Gastrocnemius medialis (tissue), 4 donors: Measurements from ENCODE around the gene PRDX5. TPM values are rescaled to one million over a fixed set of nuclear protein-coding genes. Genes with fewer than 3 reads are reported as not detected.

Experiments used
- ATAC-seq, 2 donors: fragments of 150-250 bp; one replicate each; pipeline ENCODE4 v1.9.1; 2016
- DNase-seq, 2 donors: peaks; one replicate each; pipeline ENCODE4 v3.0.0-alpha.2; 2019
- H3K27ac ChIP-seq, 4 donors: fragments of 200-600 bp; sonication (generic); 1 replicate in 1 of 4; 2 replicates in 3 of 4; pipeline ENCODE4 v1.5.1; 2016 to 2018; ENCODE audit warnings: mild to moderate bottlenecking in 2 of 4, moderate library complexity in 1 of 4
- H3K27me3 ChIP-seq, 3 donors: fragments of 200-600 bp; sonication (generic) in 2 of 3; 1 replicate in 1 of 3; 2 replicates in 2 of 3; pipeline versions ENCODE4 v1.5.1 to v1.6.0; 2016 to 2019; ENCODE audit warnings: mild to moderate bottlenecking in 1 of 3, moderate library complexity in 1 of 3
- H3K36me3 ChIP-seq, 2 donors: fragments of 200-600 bp; sonication (generic) in 1 of 2; one replicate each; pipeline ENCODE4 v1.5.1; 2017 to 2018
- H3K4me1 ChIP-seq, 2 donors: fragments of 200-600 bp; sonication (generic) in 1 of 2; one replicate each; pipeline ENCODE4 v1.5.1; 2016 to 2017; ENCODE audit warnings: mild to moderate bottlenecking in 2 of 2
- H3K4me3 ChIP-seq, 4 donors: fragments of 200-600 bp; sonication (generic) in 3 of 4; 1 replicate in 1 of 4; 2 replicates in 3 of 4; pipeline ENCODE4 v1.5.1; 2016 to 2019; ENCODE audit warnings: mild to moderate bottlenecking in 2 of 4
- H3K9me3 ChIP-seq, 3 donors: fragments of 200-600 bp; sonication (generic) in 2 of 3; 1 replicate in 1 of 3; 2 replicates in 2 of 3; pipeline ENCODE4 v1.5.1; 2016 to 2019
- CTCF ChIP-seq, 5 experiments: fragments of 450-650 bp in 3 of 5; fragments of 200-600 bp in 2 of 5; sonication (generic) in 2 of 5; IDR thresholded peaks in 4 of 5; conservative IDR thresholded peaks in 1 of 5; 1 replicate in 4 of 5; 2 replicates in 1 of 5; pipeline ENCODE4 v1.5.1; 2016 to 2019; ENCODE audit warnings: antibody characterized with exemption in 5 of 5, mild to moderate bottlenecking in 3 of 5, moderate library complexity in 3 of 5
- POLR2A ChIP-seq, 2 donors: fragments of 450-650 bp; IDR thresholded peaks; one replicate each; pipeline ENCODE4 v1.6.1; 2017; ENCODE audit warnings: antibody characterized with exemption in 2 of 2, mild to moderate bottlenecking in 2 of 2, moderate library complexity in 2 of 2
- in situ Hi-C, 4 donors: fragments of 200-750 bp; cut with MboI; loops; one replicate each; pipeline versions ENCODE4 v1.15.0 to v1.8.0; 2017; ENCODE audit warnings: low sequenced_read_pairs in 4 of 4
- intact Hi-C: fragments of 100-400 bp; cut with DNase I; formaldehyde crosslinking; loops from one replicate; pipeline ENCODE4 v1.15.1; 2023; ENCODE audit warnings: low total_unique reads
- total RNA-seq, 4 donors: library from RNA; depleted of rRNA; stranded (reverse); fragments of >200 nt; gene quantifications; one replicate each; pipeline versions ENCODE4 v1.1.0 to v1.2.3, GENCODE V29; 2016

PRDX5 gene
- total RNA-seq, 4 donors from 2014 or later = 170 to 257 (median 219) TPM

DNA sequence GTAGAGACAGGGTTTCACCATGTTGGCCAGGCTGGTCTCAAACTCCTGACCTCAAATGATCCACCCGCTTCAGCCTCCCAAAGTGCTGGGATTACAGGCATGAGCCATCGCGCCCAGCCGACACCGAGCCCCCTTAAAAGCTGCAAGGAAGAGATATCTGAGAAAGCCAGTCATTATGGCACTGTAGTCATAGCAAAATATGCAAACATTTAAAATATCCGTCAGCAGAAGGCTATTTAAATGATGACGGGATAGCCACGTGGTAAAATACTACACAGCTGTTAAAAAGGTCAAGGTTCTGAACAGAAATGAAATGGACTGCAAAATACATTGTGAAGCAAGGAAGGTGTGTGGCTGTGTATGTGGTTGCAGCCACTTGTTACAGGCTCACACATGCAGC is 15.6 kb downstream of the PRDX5 start:
- TF ChIP-seq CTCF (IDR thresholded peaks at IDR 0.05 in 4 of 5, conservative IDR thresholded peaks at IDR 0.05 in 1 of 5) = no peak
- Histone ChIP-seq H3K36me3 (no peaks in the 10 kb centered on the region), H3K27ac (no peak overlapping the region), H3K9me3 (no peaks in the 10 kb centered on the region), H3K4me1 (peaks cover 0 to 8% of the 10 kb centered on the region in 2 donors), H3K4me3 (no peak overlapping the region), H3K27me3 (no peaks in the 10 kb centered on the region)
- intact Hi-C loops = no loop called here
- in situ Hi-C loops = no loop called here
- ATAC-seq (no peak), DNase-seq (no peak)

DNA sequence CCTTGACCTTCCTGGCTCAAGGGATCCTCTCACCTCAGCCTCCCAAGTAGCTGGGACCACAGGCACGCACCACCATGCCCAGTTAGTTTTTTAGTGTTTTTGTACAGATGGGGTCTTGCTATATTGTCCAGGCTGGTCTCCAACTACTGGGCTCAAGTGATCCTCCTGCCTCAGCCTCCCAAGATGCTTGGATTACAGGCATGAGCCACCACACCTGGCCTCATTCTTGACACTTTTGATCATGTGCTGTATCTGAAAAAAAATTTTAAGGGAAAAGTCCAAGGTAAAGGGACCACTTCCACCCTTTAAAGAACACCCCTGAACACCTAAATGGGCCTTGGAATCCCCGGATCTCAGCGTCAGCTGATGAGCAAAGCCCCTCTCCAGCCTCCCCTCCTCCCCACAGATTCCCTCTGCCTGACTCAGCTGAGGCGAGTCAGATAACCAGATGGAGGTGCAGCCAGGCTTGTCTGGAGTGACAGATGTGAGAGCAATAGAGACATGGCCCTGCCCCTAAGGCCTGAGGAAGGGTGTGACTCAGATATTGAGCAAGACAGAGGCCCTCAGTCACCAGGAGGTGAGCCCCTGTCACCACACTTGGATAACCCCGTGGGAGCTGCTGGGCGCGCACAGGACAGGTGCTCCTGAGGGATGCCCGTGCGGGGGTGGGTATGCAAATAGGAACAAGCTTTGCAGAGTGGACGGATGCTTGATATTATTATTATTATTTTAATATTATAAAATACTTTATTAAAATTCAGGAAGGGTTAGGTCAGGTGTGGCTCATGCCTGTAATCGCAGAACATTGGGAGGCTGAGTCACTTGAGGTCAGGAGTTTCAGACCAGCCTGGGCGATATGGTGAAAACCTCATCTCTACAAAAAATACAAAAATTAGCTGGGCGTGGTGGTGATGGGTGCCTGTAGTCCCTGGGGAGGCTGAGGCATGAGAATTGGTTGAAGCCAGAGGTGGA is 17.1 kb downstream of the PRDX5 start:
- intact Hi-C loops (no loop called here), in situ Hi-C loops (no loop called here)
- H3K4me1 ChIP-seq = no peaks in the 10 kb centered on the region
- no peaks in the 10 kb centered on the region for H3K36me3 ChIP-seq
- H3K9me3 ChIP-seq = no peaks in the 10 kb centered on the region
- peak; percentile 36 to 81 for DNase-seq
- H3K27me3 ChIP-seq = no peaks in the 10 kb centered on the region
- TF ChIP-seq POLR2A (IDR thresholded peaks at IDR 0.05) (no peak), CTCF (IDR thresholded peaks at IDR 0.05 in 4 of 5, conservative IDR thresholded peaks at IDR 0.05 in 1 of 5) (no peak)
- ATAC-seq = peak; percentile 94 to 95
- no peak overlapping the region for H3K4me3 ChIP-seq
- H3K27ac ChIP-seq = no peak overlapping the region

DNA sequence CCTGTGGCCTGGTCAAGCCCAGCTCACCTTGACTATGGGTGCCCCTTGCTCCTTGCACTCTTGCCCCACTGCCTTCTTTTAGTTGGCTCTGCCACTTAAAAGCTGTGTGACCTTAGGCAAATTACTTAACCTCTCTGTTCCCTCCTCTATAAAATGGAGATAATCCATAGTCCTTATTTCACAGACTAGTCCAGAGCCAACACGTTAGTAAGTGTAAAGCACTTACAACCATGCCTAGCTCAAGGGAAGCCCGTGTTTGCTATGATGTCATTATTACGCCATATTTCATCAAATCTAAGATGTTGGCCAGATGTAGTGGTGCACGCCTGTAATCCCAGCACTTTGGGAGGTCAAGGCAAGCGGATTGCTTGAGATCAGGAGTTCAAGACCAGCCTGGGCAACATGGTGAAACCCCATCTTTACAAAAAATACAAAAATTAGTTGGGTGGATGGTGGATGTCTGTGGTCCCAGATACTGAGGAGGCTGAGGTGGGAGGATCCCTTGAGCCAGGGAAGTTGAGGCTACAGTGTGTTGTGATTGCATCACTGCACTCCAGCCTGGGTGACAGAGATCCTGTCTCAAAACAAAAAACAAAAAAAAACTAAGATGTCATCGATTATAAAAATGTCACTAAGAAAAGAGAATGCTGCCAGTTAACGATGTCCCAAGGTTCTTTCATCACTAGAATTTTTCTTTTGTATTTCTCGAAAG is 19.8 kb downstream of the PRDX5 start:
- DNase-seq (no peak), ATAC-seq (no peak)
- intact Hi-C loops = no loop called here
- Histone ChIP-seq H3K27me3 (no peaks in the 10 kb centered on the region), H3K9me3 (no peaks in the 10 kb centered on the region), H3K4me3 (no peak overlapping the region), H3K27ac (no peak overlapping the region), H3K36me3 (no peaks in the 10 kb centered on the region), H3K4me1 (peaks cover 0 to 4% of the 10 kb centered on the region in 2 donors)
- in situ Hi-C loops = no loop called here
- TF ChIP-seq POLR2A (IDR thresholded peaks at IDR 0.05) (no peak), CTCF (IDR thresholded peaks at IDR 0.05 in 4 of 5, conservative IDR thresholded peaks at IDR 0.05 in 1 of 5) (no peak)

DNA sequence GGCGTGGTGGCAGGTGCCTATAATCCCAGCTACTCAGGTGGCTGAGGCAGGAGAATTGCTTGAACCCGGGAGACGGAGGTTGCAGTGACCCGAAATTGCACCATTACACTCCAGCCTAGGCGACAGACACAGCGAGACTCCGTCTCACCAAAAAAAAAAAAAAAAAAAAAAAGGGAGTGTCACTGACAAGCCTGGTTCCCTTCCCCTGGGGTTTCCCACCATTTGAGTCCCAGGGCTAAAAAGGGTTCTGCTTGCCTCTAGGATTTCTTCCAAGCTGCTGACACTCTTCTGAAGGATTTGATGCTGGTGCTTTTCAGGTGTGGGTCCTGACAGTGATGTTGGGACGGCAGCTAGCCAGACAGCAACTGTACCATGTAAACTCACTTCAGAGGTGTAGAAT is 20.8 kb downstream of the PRDX5 start:
- intact Hi-C loops = no loop called here
- ATAC-seq (no peak), DNase-seq (no peak)
- Histone ChIP-seq H3K4me1 (peaks cover 0 to 4% of the 10 kb centered on the region in 2 donors), H3K27me3 (no peaks in the 10 kb centered on the region), H3K27ac (no peak overlapping the region), H3K4me3 (no peak overlapping the region), H3K36me3 (no peaks in the 10 kb centered on the region), H3K9me3 (no peaks in the 10 kb centered on the region)
- in situ Hi-C loops = no loop called here
- no peak for TF ChIP-seq POLR2A (IDR thresholded peaks at IDR 0.05)
- TF ChIP-seq CTCF (IDR thresholded peaks at IDR 0.05 in 4 of 5, conservative IDR thresholded peaks at IDR 0.05 in 1 of 5) = no peak
